ENCODE data around the gene CCR7. TPM values are rescaled to one million over a fixed set of nuclear protein-coding genes. Genes with fewer than 3 reads are reported as not detected.

CCR7 gene
- total and polyA plus RNA-seq, 2 of the 13 experiments (the other 11 are each of a cell fraction or from before 2014, with no cell fraction given): 0.04 to 0.53 TPM

GRCh38 chr17:40557531-40558299, 7.6 kb downstream of the CCR7 start:
- no peaks in the 10 kb centered on the region for H3K9me3 ChIP-seq (ENCODE audit: low read length)
- TF ChIP-seq ZNF546 (CRISPR knock-in tag; conservative IDR thresholded peaks at IDR 0.05) (no peak), DZIP1 (CRISPR knock-in tag; IDR thresholded peaks at IDR 0.05) (0 out of 2 replicates have a peak, but pooled peaks have one; percentile 49), ZFP91 (CRISPR knock-in tag; IDR thresholded peaks at IDR 0.05; ENCODE audit: borderline replicate concordance) (0 out of 2 replicates have a peak, but pooled peaks have one; percentile 27)
- H3K27ac ChIP-seq (ENCODE audit: extremely low read length, insufficient read depth, low read length): no peak overlapping the region
- no peak overlapping the region for H3K9ac ChIP-seq (ENCODE audit: insufficient read depth, low read depth, low read length)
- H2AFZ ChIP-seq (ENCODE audit: low read length): no peak overlapping the region
- FAIRE-seq: no peak
- H3K27me3 ChIP-seq (ENCODE audit: control insufficient read depth in 1 of 2, insufficient read depth in 2 of 2, low read length in 2 of 2): peaks cover 3 to 18% of the 10 kb centered on the region in 2 experiments; a peak in 2 of 5 replicates
- no peak for DNase-seq (ENCODE audit: low spot score)
- peaks cover 83% of the 10 kb centered on the region for H3K4me1 ChIP-seq (ENCODE audit: insufficient read depth, low read length)
- no TSS peak for BruUV-seq (replicated peaks)
- intact Hi-C loops (cut with micrococcal nuclease; ENCODE audit: unreplicated experiment): no loop called here
- in situ Hi-C loops (cut with HindIII; ENCODE audit: extremely low pct_ligation_motif_present, low pct_unique_long_range_greater_than_20kb): no loop called here
- CTCF ChIA-PET (ENCODE audit: low intra/inter-chr PET ratio, low total read pairs): no interaction called here
- H3K79me2 ChIP-seq (ENCODE audit: insufficient read depth, low read length): no peaks in the 10 kb centered on the region
- no peaks in the 10 kb centered on the region for H4K20me1 ChIP-seq (ENCODE audit: insufficient read depth, low read length)
- 75% methylated on average over 5 of the region's 6 CpGs for WGBS (ENCODE audit: low lambda C conversion rate)
- H3K36me3 ChIP-seq (replicated peaks in 1 of 2; ENCODE audit: control insufficient read depth in 1 of 2, insufficient read depth in 2 of 2, low read length in 2 of 2): no peaks in the 10 kb centered on the region
- POLR2A ChIA-PET: interaction anchor here (1.9 kb wide), 1 partner anchor 8 kb away, joined by 19 read pairs; no protein-coding TSS in a partner anchor
- H3K4me2 ChIP-seq (ENCODE audit: low read depth, low read length): no peak overlapping the region
- no peak for ATAC-seq
- H3K4me3 ChIP-seq (replicated peaks in 1 of 3; ENCODE audit: insufficient read depth in 1 of 3, low read depth in 2 of 3, low read length in 3 of 3): no peak overlapping the region
